Transverse colon (tissue), 4 donors: ENCODE data around the gene SPP1.

Experiments used
- POLR2A ChIP-seq: fragments of 450-650 bp; IDR thresholded peaks from one replicate; pipeline ENCODE4 v1.6.1; 2016; ENCODE audit warnings: antibody characterized with exemption, mild to moderate bottlenecking, moderate library complexity
- POLR2AphosphoS5 ChIP-seq, 3 donors: sonication (generic); formaldehyde crosslinking; IDR thresholded peaks; one replicate each; pipeline ENCODE4 v1.6.1; 2016; ENCODE audit warnings: antibody characterized with exemption in 3 of 3
- TF ChIP-seq, protein P1 (sequence below), 5 experiments: fragments of 200-600 bp in 3 of 5; fragments of 450-650 bp in 2 of 5; sonication (generic) in 3 of 5; IDR thresholded peaks; 1 replicate in 2 of 5; 2 replicates in 3 of 5; pipeline ENCODE4 v1.5.1; 2016 to 2017; ENCODE audit warnings: antibody characterized with exemption in 5 of 5, inconsistent platforms in 3 of 5, mild to moderate bottlenecking in 2 of 5, moderate library complexity in 1 of 5

GRCh38 chr4:88006956-88007303 lies 31.4 kb downstream of the SPP1 start:
- TF ChIP-seq, protein P1, sequence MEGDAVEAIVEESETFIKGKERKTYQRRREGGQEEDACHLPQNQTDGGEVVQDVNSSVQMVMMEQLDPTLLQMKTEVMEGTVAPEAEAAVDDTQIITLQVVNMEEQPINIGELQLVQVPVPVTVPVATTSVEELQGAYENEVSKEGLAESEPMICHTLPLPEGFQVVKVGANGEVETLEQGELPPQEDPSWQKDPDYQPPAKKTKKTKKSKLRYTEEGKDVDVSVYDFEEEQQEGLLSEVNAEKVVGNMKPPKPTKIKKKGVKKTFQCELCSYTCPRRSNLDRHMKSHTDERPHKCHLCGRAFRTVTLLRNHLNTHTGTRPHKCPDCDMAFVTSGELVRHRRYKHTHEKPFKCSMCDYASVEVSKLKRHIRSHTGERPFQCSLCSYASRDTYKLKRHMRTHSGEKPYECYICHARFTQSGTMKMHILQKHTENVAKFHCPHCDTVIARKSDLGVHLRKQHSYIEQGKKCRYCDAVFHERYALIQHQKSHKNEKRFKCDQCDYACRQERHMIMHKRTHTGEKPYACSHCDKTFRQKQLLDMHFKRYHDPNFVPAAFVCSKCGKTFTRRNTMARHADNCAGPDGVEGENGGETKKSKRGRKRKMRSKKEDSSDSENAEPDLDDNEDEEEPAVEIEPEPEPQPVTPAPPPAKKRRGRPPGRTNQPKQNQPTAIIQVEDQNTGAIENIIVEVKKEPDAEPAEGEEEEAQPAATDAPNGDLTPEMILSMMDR (IDR thresholded peaks at IDR 0.05) = no peak
- TF ChIP-seq POLR2AphosphoS5 (IDR thresholded peaks at IDR 0.05) = no peak
- TF ChIP-seq POLR2A = no peak
